ENCODE measurements around the gene GSG1L. TPM values are rescaled to one million over a fixed set of nuclear protein-coding genes. Genes with fewer than 3 reads are reported as not detected.

The GSG1L gene
- 3.2 TPM for polyA plus RNA-seq (ENCODE audit: insufficient read length)

- no peak for DNase-seq
Observed at GRCh38 chr16:28063591-28064061, at the start of gene GSG1L. GSG1L (minus strand) TSS chr16:28063714; CDS start chr16:28063424, 290 bp downstream.

GRCh38 chr16:28112908-28113307 lies 49.4 kb upstream of the GSG1L start:
- DNase-seq, result no peak

GRCh38 chr16:28110977-28111376 lies 47.5 kb upstream of the GSG1L start:
- no peak for DNase-seq

- DNase-seq, result no peak
Observed at GRCh38 chr16:28110479-28110878, 47.0 kb upstream of the GSG1L start.

- no peak for DNase-seq
Observed at GRCh38 chr16:28110074-28110473, 46.6 kb upstream of the GSG1L start.

GRCh38 chr16:28108590-28109247 lies 45.2 kb upstream of the GSG1L start:
- no peak for DNase-seq

- DNase-seq, result no peak
Observed at GRCh38 chr16:28107232-28107631, 43.7 kb upstream of the GSG1L start.

- DNase-seq, result no peak
Observed at GRCh38 chr16:28106467-28107215, 43.1 kb upstream of the GSG1L start.

- no peak for DNase-seq
Observed at GRCh38 chr16:28105954-28106353, 42.4 kb upstream of the GSG1L start.

- DNase-seq, result no peak
Observed at GRCh38 chr16:28105297-28105696, 41.8 kb upstream of the GSG1L start.

- DNase-seq, result no peak
Observed at GRCh38 chr16:28104404-28104803, 40.9 kb upstream of the GSG1L start.

- DNase-seq, result no peak
Observed at GRCh38 chr16:28103516-28104170, 40.1 kb upstream of the GSG1L start.

GRCh38 chr16:28101533-28101890 lies 38.0 kb upstream of the GSG1L start:
- no peak for DNase-seq

GRCh38 chr16:28100810-28101532 lies 37.5 kb upstream of the GSG1L start:
- DNase-seq, result no peak

- no peak for DNase-seq
Observed at GRCh38 chr16:28098959-28099945, 35.7 kb upstream of the GSG1L start.

GRCh38 chr16:28098171-28098958 lies 34.9 kb upstream of the GSG1L start:
- DNase-seq, result no peak

GRCh38 chr16:28096983-28097899 lies 33.7 kb upstream of the GSG1L start:
- no peak for DNase-seq

- DNase-seq, result no peak
Observed at GRCh38 chr16:28093385-28093725, 29.8 kb upstream of the GSG1L start.

- no peak for DNase-seq
Observed at GRCh38 chr16:28092721-28093384, 29.3 kb upstream of the GSG1L start.
